GM19467 (cell line): ENCODE data around the gene MCM7.

Source experiments
- ATAC-seq: cut with Tn5 transposase; IDR thresholded peaks from one replicate; pipeline ENCODE4 v1.9.1; 2021; ENCODE audit warnings: mild to moderate bottlenecking, moderate library complexity; ENCODE audit not compliant: unreplicated experiment

MCM7 gene

DNA sequence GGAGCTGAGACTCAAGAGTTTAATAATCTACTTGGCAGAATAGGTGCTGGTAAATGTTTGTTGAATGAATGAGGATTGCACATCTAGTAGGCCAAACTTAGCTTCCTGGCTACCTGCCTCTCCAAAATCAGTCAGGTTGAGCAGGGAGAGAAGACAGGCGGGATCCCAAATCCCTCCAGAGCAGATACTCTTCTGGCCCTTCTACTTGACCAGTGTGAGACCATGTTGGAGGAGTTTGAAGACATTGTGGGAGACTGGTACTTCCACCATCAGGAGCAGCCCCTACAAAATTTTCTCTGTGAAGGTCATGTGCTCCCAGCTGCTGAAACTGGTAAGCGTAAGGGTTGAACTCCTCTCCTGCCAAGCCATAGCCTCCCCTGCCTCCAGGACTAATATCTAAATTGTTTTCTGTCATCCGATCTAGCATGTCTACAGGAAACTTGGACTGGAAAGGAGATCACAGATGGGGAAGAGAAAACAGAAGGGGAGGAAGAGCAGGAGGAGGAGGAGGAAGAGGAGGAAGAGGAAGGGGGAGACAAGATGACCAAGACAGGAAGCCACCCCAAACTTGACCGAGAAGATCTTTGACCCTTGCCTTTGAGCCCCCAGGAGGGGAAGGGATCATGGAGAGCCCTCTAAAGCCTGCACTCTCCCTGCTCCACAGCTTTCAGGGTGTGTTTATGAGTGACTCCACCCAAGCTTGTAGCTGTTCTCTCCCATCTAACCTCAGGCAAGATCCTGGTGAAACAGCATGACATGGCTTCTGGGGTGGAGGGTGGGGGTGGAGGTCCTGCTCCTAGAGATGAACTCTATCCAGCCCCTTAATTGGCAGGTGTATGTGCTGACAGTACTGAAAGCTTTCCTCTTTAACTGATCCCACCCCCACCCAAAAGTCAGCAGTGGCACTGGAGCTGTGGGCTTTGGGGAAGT, 23.4 kb upstream of the MCM7 start:
- no peak for ATAC-seq

DNA sequence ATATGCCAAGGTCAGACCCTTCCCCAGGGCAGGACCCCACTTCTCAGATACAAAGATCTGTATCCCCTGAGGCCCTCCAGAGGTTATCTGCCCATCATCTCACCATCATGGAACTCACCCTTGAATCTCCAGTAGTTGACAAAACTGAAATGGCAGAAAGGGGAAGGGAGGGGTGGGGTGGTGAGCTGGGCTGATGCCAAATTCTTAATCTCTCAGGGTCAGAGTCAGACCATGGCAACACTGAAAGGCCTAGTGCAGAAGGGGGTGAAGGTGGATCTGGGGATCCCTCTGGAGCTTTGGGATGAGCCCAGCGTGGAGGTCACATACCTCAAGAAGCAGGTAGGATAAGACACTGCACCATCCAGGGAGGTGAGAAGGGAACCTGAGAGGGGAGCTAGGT, 21.4 kb upstream of the MCM7 start:
- ATAC-seq: no peak

DNA sequence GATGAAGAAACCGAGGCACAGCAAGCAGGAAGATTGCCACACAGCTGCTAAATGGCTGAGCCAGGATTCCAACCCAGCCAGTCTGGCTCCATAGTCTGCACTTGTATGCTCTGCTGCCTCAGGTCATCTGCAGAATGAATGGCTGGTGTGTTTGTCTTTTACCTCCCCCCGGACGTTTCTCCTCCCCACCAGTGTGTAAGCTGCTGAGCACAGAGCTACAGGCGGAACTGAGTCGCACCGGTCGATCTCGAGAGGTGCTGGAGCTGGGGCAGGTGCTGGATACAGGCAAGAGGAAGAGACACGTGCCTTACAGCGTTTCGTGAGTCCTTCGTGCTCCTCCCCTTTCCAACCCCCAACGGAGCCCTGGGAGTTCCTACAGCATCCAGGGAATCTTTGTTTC, 20.9 kb upstream of the MCM7 start:
- no peak for ATAC-seq

DNA sequence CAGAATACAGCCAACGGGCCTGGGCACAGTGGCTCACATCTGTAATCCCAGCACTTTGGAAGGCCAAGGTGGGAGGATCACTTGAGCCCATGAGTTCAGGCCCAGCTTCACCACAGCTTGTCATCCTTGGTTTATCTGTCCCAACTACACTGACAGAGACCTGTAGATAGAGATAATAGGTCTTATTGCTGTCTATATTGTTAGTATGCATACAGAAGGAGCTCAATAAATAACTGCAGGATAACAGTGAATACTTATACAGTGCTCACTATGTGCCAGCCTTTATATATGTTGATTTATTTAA, 19.5 kb upstream of the MCM7 start:
- ATAC-seq: no peak

DNA sequence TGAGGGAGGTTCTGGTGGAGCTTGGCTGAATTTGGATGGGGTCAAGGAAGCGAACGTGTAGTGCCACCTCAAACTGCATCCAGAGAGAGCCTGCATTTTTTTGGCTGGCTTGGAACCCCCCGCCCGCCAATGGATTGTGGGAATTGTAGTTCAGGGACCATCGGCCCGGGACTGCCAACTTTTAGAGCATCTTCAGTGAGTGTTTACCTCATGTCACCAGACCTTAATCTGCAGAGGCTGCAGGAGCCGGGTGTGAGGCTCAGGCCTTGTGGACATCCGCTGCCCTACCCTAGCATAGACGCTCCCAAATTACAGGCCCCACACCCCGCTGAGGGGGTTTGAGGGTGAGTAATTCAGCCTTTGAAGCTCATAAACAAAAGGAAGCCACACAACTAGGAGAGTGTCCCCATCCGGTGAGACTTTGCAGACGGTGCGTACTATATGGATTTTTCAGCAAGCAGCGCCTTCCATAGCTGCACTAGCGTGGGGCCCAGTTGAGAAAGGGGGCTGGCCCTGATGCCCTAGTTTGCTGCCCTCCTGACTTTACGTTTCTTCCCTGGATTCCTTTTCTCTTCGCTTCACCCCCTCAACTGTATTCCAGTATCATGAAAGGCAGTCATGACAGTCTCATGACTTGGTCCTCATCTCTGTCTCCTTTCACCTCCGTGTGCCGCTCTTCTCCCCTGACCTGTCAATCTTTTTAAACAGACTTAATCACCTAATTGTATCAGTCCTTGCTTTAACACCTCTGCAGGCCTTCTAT, 19.0 kb upstream of the MCM7 start:
- peak; percentile 21 for ATAC-seq

DNA sequence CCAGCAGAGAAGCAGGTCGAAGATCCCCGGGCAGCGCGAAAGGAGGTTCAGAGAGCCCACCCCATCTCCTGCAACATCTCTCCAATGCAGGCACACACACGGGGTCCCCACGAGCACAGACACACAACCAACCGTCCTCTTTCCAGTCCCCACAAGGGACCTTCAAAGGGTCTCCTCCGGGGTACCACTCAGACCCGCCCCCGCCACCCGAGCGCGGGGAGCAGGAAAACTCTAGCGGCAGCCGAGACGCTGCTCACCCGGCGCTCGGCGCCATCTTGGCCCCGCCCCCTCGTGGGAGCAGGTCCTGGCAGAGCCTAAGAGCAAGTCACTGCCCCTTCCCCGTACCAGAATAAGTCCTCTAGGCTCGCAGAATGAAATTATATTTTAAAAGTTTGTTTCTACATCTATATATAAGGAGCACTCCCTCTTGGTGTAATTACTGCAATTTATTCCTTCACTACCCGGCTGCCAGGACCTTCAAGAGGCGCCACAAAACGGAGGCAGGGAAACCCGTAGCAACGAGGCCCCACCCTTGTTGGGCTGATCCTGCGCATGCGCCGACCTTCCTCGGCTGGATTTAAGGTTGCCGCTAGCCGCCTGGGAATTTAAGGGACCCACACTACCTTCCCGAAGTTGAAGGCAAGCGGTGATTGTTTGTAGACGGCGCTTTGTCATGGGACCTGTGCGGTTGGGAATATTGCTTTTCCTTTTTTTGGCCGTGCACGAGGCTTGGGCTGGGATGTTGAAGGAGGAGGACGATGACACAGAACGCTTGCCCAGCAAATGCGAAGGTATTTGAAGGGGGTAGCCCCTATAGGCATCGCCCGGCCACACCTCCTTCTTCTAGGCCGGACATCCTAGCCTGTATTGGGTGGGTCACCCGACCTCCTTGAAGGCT, 18.1 kb upstream of the MCM7 start, which contains the start of the genes CNPY4 and TAF6:
TSS of gene CNPY4 (plus strand) at position 563 of the 898 bp plus-strand sequence. CDS start at position 674, 111 bp downstream.
TSS of gene TAF6 (minus strand) at position 287 of the 898 bp plus-strand sequence. CDS start 5,149 bp downstream, outside the sequence.
- ATAC-seq: peak; percentile 62

DNA sequence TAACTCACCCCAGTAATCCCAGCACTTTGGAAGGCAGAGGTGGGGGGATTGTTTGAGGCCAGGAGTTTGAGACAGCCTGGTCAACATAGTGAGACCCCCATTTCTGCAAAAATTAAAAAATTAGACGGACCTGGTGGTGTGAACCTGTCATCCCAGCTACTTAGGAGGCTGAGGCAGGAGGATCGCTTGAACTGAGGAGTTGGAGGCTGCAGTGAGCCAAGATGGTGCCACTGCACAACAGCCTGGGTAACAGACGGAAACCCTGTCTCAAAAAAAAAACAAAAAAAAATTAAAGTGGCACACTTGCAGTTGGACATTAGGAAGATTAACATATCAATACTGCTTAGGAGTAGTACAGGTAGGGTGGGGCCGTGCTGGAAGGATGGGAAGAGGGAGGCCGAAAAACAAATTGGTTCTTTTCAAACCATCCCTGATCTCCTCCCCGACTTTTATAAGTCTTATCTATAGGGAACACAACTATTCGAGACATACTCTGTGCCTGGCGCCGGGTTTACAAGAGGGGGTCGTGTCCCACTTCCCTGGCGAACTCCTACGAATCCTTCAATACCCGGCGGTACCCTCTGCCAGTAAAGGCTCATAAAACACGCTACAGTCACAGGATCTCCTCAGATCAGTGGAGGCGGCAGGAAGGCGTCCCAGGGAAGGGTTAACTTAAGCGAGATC, 17.3 kb upstream of the MCM7 start:
- ATAC-seq: no peak

DNA sequence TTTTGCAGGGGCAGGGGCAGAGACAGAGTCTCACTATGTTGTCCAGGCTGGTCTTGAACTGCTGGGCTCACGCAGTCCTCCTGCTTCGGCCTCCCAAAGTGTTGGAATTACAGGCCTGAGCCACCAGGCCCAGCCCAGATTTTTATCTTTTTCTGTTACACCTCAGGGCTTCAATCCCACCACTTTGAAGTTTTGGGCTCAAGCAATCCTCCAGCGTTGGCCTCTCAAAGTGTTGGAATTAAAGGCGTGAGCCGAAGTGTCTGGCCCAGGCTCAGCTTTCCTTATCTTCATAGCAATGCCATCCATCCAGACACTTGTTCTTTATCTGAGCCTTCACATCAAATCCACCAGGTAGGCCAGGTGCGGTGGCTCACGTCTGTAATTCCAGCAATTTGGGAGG, 13.8 kb upstream of the MCM7 start:
- ATAC-seq: no peak

DNA sequence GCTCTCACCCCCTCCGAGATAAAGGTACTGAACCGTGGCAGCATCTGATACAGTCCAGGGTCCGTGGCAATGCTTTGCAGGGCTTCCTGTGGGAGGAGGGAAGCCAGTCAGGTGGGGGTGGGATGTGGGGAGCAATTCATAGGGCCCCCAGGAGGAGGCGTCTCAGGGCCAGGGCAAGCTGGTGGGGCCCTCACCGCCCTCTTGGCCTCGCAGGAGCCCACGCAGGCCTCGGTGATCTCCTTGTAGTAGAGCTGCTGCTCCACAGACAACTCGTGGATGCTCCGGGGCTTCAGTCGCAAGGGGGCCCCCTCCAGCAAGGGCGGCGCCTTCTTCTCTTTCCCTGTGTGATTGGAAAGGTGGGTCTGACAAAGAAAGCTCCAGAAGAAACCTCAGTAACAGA, 10.7 kb upstream of the MCM7 start:
- ATAC-seq: no peak

DNA sequence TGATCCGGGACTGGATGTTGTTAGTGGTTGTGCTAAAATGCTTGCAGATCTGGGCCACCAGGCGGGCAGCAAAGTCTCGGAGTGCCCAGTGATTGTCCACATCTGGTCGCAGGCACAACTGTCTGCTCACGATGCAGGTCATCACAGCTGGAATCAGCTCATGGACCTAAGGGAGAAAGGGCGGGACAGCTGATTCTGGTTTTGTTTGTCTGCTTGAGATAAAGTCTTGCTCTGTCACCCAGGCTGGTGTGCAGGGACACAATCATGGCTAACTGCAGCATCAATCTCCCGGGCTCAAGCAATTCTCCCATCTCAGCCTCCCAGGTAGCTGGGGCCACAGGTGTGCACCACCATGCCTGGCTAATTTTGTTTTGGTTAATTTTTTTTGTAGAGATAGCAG, 10.0 kb upstream of the MCM7 start:
- ATAC-seq: no peak

DNA sequence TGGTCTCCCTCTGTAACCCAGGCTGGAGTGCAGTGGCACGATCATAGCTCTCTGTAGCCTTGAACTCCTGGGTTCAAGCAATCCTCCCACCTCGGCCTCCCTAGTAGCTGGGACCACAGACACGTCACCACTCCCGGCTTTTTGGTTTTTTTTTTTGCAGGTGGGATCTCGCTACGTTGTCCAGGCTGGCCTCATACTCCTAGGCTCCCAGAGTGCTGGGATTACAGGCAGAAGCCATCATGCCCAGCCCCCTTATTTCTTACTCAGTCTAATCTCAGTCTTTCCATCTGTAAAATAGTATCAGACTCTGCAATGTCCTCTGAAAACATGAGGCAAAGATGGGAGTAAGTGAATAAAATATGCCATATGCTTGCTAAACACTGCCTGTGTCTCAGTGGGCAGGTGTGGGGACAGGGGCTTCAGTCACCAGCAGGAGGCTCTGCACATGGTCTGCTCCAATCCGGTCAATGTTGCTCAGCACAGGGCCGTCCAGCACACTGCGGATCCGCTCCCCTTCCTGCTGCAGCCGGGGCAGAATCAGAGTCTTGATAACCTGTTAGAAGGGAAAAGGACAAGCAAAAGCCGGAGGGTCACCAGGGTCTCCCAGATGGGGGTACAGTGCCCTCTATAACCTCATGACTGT, 8.4 kb upstream of the MCM7 start:
- ATAC-seq: no peak

DNA sequence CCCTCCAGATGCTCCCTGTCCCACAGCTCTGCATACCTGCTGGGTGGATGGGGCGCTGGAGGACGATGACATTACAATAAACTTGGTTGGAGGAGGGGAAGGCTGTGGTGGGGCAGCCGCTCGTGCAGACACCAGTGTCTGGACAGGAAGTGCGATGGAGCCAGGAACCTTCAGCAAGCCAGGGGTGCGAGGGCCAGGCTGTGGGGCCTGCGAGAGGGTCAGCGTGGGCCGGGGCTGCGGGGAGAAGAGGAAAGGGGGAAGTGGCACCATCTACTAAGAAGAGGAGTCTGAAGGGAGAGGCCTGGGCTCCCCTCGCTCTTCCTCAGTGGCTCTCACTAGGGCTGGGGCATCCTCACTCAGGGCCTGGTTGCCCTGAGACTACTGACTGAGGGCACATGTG, 6.7 kb upstream of the MCM7 start:
- ATAC-seq: no peak

DNA sequence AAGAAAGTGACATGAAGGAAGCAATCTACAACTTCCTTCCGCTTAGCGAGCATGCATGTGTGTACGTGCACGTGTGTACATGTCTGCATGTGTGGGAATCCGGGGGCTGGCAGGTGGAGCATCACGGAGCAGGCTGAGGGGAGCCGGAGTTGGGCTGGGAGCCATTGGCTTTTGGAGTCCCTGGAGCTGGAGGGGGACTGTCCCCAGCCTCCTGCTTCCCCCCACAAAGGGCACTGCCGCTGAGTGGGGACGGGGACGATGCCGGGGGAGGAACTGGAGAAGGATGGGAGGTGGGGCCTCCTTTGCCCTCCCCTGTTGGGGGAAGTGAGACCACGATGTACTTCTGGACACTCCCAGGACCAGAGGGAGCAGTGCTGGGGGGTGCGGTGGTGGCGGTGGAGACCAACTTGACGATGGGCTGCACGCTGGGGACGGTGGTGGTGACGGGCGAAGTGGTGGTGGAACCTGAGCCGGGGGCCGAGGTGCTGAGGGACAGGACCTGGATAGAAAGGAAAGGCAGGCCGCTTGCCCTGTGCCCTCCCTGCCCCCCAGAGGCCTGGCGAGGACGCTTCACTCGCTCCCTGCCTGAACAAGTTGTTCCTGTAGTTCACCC, 6.0 kb upstream of the MCM7 start:
- no peak for ATAC-seq

DNA sequence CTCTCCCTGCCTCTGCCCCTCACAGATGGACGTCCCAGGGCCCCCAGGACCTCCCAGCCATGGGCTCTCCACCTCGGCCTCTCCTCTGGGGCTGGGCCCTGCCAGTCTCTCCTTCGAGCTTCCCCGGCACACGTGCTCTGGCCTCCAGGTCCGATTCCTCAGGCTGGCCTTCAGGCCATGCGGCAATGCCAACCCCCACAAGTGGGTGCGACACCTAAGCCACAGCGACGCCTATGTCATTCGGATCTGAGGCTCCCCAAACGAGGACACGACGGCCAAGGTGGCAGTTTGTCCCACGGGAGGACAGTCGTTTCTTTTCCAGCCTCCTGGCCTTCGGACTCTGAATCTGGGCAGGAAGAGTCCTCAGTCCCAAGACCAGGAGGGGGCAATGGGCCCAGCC, 5.4 kb upstream of the MCM7 start:
- ATAC-seq: no peak

DNA sequence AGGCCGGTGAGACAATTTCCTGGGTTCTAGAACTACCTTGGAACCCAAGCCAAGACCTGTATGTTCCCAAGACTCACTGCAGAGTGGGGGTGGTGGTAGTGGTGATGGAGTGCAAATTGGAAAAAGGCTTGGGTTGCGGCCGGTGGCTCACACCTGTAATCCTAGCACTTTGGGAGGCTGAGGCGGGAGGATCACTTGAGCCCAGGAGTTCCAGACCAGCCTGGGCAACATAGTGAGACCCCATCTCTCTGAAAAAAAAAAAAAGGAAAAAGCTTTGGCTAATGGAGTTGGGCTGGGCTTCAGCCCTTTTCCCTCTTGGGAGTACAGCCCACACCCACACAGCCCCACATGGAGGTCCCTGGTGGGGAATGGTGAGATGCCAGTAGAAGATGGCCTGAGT, 4.3 kb upstream of the MCM7 start:
- ATAC-seq: no peak

DNA sequence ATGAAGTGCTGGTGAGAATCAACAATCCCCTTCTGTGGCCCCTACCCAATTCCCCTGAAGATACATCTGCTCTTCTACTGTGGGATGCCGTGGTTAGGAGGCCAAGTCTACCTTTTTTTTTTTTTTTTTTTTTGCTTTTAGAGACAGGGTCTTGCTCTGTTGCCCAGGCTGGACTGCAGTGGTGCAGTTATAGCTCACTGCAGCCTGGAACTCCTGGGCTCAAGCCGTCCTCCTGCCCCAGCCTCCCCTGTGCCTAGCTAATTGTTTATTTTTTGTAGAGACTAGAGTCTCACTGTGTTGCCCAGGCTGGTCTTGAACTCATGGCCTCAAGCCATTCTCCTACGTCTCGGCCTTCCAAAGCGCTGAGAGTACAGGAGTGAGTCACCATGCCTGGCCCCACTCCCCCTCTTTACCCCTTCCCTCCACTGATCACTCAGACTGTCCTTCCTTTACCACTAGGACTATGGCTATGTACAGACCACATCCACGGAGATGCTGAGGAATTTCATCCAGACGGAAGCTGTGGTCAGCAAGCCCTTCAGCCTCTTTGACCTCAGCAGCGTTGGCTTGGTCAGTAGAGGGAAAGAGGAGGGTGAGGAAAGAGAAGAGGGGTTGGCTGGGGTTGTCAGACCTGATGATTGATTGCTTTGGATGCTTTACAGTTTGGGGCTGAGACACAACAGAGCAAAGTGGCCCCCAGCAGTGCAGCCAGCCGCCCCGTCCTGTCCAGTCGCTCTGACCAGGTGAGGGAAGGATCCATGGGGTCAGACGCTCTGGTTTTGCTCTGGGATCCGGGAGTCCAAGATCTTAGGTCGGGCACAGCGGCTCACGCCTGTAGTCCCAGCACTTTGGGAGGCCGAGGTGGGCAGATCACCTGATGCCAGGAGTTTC, 2.0 kb upstream of the MCM7 start:
- ATAC-seq: no peak

DNA sequence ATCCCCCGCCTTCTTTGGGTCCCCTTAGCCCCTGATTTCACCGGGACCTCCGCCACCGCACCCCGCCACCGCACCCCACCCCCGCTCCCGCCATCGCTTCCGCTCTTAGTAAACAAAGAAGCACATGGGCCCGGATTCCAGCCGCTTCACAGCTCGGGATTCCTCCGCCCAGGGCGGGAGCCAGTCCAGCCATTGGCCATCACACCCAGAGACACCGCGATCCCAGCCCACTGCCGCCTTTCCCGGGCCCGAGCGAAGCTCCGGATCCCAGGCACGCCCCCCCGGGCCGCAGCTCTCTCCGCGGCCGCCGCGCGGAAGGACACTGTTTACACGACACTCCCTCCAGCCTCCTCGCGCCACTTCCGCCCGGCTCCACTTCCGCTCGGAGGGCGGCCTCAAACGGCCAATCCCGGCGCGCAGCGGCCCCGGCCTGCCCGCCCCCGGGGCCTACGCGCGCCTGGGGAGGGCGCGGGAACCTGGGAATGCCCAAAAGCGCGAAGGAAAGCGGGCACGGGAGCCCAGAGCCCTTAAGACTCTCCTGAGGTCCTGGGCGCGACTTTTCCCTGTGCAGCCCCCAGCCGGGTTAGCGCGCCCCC, 679 bp downstream of the MCM7 start:
- peak; percentile 53 for ATAC-seq

DNA sequence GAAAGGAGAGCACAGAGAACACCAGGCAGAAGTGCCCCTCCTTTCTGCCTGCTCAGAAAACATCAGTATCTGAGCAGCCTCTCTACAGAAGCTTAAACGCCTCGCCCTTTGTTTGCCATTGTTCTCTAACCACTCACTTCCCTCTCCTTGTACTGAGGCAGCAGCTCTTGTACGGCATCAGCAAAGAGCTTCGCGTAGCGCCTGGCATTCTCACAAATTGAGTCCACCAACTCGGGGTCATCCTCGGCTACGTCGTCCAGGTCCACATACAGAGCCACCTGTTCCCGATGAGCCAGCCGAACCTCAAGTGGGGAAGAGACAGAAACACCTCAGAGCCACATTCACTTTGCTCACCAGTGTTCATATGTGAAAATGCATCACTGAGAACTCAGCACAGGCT, 1.7 kb downstream of the MCM7 start:
- no peak for ATAC-seq
